ENCODE measurements around the gene CDC123.

- no peak for TF ChIP-seq YY1 (IDR thresholded peaks at IDR 0.05; ENCODE audit: insufficient read depth, insufficient read length)
- TF ChIP-seq ZNF274 (IDR thresholded peaks at IDR 0.05; ENCODE audit: low read depth, low read length), result no peak
- TF ChIP-seq SUZ12 (IDR thresholded peaks at IDR 0.05; ENCODE audit: extremely low read depth, insufficient read depth, insufficient read length), result no peak
These were observed 55.6 kb downstream of the CDC123 start for GRCh38 chr10:12251581-12251980.

Data from NT2/D1 (cell line).